Lower lobe of right lung (tissue), 2 donors: ENCODE data around the gene ZNF100. TPM values are rescaled to one million over a fixed set of nuclear protein-coding genes. Genes with fewer than 3 reads are reported as not detected.
"Not testable (repeated sequence)": the region's sequence is repeated elsewhere in the genome, so short reads cannot be mapped to it uniquely, and the experiment has no call there.

Source experiments
- ATAC-seq, 2 donors: fragments of 200-7000 bp; cut with Tn5 transposase; one replicate each; pipeline ENCODE4 v1.9.1; 2020 to 2022; ENCODE audit warnings: mild to moderate bottlenecking in 2 of 2, moderate library complexity in 2 of 2
- DNase-seq: peaks from one replicate; pipeline ENCODE4 v3.0.0-alpha.2; 2020
- H3K27ac ChIP-seq: fragments of 200-600 bp; one replicate; pipeline ENCODE4 v1.8.0; 2022
- H3K27me3 ChIP-seq: fragments of 200-600 bp; one replicate; pipeline ENCODE4 v1.8.0; 2022; ENCODE audit warnings: low read depth
- H3K36me3 ChIP-seq: fragments of 200-600 bp; one replicate; pipeline ENCODE4 v1.8.0; 2022; ENCODE audit warnings: mild to moderate bottlenecking
- H3K4me1 ChIP-seq: fragments of 200-600 bp; one replicate; pipeline ENCODE4 v1.8.0; 2022
- H3K4me3 ChIP-seq: fragments of 200-600 bp; one replicate; pipeline ENCODE4 v1.8.0; 2022; ENCODE audit warnings: mild to moderate bottlenecking
- H3K9me3 ChIP-seq: fragments of 200-600 bp; one replicate; pipeline ENCODE4 v1.8.0; 2022
- intact Hi-C: fragments of 100-400 bp; cut with DNase I; formaldehyde crosslinking; loops from one replicate; pipeline ENCODE4 v1.11.0; 2022
- long read RNA-seq: library from polyadenylated mRNA; unstranded; transcript quantifications from one replicate; pipeline ENCODE4 v2.0.0, GENCODE V29; 2021
- total RNA-seq: library from RNA; stranded (reverse); fragmentation: NEBNext Ultra II Directional; extraction: Animal tissue kit (Norgen Biotek cat#: 25700); gene quantifications from one replicate; pipeline ENCODE4 v1.2.1, GENCODE V29; 2021
- TF ChIP-seq, protein P1 (sequence below): fragments of 200-600 bp; IDR thresholded peaks from one replicate; pipeline ENCODE4 v1.8.0; 2022; ENCODE audit warnings: antibody characterized with exemption, mild to moderate bottlenecking
- donor health status: DM: no; HTN: yes; CAD: no; lungs with severe emphysema.

The ZNF100 gene
- 13.4 TPM for total RNA-seq
- long read RNA-seq, full-length matches to known transcripts: 8 of 14 reads
- long read RNA-seq, partial matches to known transcripts: 2 of 14 reads
- long read RNA-seq, other reads (novel, unspliced or antisense): 4 of 14 reads

DNA sequence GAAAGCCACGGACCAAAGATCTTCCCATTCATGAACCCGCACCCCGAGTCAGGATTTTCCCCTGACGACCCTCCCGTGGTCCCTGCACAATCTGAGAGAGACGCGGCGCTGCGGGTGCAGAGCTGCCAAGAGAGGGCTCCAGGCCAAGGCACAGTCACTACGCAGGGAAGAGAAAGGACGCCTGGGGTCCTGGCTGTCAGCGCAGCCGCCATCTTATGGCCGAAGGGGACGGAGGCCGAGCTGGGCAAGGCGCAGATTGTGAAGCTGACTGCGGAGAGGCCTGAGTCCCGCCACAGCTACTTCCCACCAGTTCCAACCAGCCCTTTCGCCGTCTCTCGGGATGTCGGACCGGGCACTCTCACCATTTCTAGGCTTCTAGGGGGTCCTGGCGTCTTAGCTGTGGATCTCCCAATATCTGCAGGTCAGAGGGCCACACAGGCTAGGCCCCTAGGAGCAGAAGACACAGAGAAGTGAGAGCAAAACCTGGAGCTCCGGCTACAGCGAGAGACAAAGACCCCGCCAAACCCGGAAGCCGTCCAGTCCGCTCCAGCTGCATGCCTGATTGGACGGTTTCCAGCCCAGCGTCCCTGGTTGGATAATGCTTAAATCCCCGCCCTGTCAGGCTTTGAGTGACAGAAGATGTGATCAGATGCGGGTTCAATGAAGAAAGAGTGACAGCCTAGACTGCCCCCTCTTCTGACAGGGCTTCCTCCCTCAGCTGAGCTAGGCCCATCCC lies at the start of gene ZNF100:
Gene ZNF100 (minus strand): TSS at position 515 of the 736 bp plus-strand sequence. CDS start 150 bp downstream, at position 365.
- H3K27ac ChIP-seq: peak within 1 kb of the TSS; percentile 93
- H3K4me1 ChIP-seq: peaks cover 16% of the 10 kb centered on the region
- intact Hi-C loops: no loop called here
- no peaks in the 10 kb centered on the region for H3K9me3 ChIP-seq
- ATAC-seq (peak; percentile 98 to 99), DNase-seq (peak; percentile 94)
- H3K27me3 ChIP-seq: no peaks in the 10 kb centered on the region
- H3K36me3 ChIP-seq: peaks cover 18% of the 10 kb centered on the region
- TF ChIP-seq, protein P1, sequence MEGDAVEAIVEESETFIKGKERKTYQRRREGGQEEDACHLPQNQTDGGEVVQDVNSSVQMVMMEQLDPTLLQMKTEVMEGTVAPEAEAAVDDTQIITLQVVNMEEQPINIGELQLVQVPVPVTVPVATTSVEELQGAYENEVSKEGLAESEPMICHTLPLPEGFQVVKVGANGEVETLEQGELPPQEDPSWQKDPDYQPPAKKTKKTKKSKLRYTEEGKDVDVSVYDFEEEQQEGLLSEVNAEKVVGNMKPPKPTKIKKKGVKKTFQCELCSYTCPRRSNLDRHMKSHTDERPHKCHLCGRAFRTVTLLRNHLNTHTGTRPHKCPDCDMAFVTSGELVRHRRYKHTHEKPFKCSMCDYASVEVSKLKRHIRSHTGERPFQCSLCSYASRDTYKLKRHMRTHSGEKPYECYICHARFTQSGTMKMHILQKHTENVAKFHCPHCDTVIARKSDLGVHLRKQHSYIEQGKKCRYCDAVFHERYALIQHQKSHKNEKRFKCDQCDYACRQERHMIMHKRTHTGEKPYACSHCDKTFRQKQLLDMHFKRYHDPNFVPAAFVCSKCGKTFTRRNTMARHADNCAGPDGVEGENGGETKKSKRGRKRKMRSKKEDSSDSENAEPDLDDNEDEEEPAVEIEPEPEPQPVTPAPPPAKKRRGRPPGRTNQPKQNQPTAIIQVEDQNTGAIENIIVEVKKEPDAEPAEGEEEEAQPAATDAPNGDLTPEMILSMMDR: no peak
- peak within 1 kb of the TSS; percentile 87 for H3K4me3 ChIP-seq

GRCh38 chr19:21812448-21812847 lies 45.1 kb upstream of the ZNF100 start:
- intact Hi-C loops: no loop called here
- Histone ChIP-seq H3K27ac (no peak overlapping the region), H3K36me3 (peaks cover 82% of the 10 kb centered on the region), H3K4me1 (no peaks in the 10 kb centered on the region), H3K27me3 (no peaks in the 10 kb centered on the region), H3K4me3 (no peak overlapping the region), H3K9me3 (peaks cover 91% of the 10 kb centered on the region)
- TF ChIP-seq, protein P1: no peak
- ATAC-seq: no peak
- DNase-seq: no peak

DNA sequence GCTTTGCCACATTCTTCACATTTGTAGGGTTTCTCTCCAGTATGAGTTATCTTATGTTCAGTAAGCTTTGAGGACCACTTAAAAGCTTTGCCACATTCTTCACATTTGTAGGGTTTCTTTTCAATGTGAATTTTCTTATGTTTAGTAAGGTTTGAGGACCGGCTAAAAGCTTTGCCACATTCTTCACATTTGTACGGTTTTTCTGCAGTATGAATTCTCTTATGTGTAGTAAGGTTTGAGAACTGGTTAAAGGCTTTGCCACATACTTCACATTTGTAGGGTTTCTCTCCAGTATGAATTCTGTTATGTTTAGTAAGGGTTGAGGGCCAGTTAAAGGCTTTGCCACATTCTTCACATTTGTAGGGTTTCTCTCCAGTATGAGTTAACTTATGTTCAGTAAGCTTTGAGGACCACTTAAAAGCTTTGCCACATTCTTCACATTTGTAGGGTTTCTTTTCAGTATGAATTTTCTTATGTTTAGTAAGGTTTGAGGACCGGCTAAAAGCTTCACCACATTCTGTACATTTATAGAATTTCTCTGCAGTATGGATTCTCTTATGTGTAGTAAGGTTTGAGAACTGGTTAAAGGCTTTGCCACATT lies 41.1 kb upstream of the ZNF100 start:
- H3K27me3 ChIP-seq, H3K4me3 ChIP-seq, H3K27ac ChIP-seq, intact Hi-C loops, DNase-seq, H3K4me1 ChIP-seq, ATAC-seq: not testable (repeated sequence)
- H3K9me3 ChIP-seq: peaks cover 99% of the 10 kb centered on the region
- peaks cover 44% of the 10 kb centered on the region for H3K36me3 ChIP-seq

DNA sequence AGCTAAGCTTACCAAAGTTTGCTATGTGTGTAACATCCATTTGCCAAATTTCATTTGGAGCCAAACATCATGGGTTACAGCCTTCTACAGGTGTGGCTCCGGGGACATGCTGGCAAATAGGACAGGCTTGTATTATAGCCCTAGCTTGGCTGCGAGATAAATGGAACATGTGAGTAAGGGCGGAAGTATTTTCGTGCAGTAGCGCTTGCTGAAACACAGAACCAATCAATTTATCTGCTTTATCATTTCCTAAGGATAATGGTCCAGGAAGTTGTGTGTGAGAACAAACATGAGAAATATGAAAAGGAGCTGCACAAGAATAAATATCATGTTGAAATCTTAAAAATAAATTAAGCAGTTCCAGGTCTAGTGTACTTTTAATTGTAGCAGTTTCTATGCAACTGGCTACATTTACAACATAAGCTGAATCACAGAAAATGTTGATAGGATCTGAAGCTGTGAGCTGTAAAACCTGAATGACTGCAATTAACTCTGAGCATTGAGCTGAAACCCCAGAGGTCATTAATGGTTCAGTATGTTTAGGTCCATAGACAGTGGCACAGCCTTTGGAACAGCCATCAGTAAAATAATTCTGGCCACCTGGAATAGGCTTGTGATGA lies 22.2 kb upstream of the ZNF100 start:
- no peak for ATAC-seq
- intact Hi-C loops: no loop called here
- no peaks in the 10 kb centered on the region for H3K27me3 ChIP-seq

GRCh38 chr19:21786936-21787335 lies 19.6 kb upstream of the ZNF100 start:
- H3K27ac ChIP-seq: no peak overlapping the region
- no peak for ATAC-seq
- no peak for DNase-seq
- intact Hi-C loops: no loop called here
- no peaks in the 10 kb centered on the region for H3K27me3 ChIP-seq
- TF ChIP-seq, protein P1: no peak
- no peaks in the 10 kb centered on the region for H3K4me1 ChIP-seq
- H3K36me3 ChIP-seq: no peaks in the 10 kb centered on the region
- no peaks in the 10 kb centered on the region for H3K9me3 ChIP-seq
- no peak overlapping the region for H3K4me3 ChIP-seq

More for the DNA sequence above, 22.2 kb upstream of the ZNF100 start:
- Histone ChIP-seq H3K27ac (no peak overlapping the region), H3K36me3 (no peaks in the 10 kb centered on the region), H3K9me3 (no peaks in the 10 kb centered on the region), H3K4me1 (no peaks in the 10 kb centered on the region), H3K4me3 (no peak overlapping the region)
- TF ChIP-seq, protein P1: no peak
- no peak for DNase-seq

DNA sequence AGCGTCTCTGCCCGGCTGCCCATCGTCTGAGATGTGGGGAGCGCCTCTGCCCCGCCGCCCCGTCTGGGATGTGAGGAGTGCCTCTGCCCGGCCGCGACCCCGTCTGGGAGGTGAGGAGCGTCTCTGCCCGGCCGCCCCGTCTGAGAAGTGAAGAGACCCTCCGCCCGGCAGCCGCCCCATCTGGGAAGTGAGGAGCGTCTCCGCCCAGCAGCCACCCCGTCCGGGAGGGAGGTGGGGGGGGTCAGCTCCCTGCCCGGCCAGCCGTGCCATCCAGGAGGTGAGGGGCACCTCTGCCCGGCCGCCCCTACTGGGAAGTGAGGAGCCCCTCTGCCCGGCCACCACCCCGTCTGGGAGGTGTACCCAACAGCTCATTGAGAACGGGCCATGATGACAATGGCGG lies 8.4 kb upstream of the ZNF100 start:
- H3K4me1 ChIP-seq, H3K9me3 ChIP-seq, H3K27ac ChIP-seq, H3K27me3 ChIP-seq, ATAC-seq, intact Hi-C loops, H3K36me3 ChIP-seq, H3K4me3 ChIP-seq, DNase-seq: not testable (repeated sequence)

GRCh38 chr19:21766705-21767064 lies 694 bp downstream of the ZNF100 start:
- intact Hi-C loops, H3K27me3 ChIP-seq, H3K9me3 ChIP-seq, DNase-seq: not testable (repeated sequence)
- peaks cover 24% of the 10 kb centered on the region for H3K36me3 ChIP-seq
- H3K27ac ChIP-seq: peak overlapping the region; percentile 93
- peak in 1 of 2 donors; percentile 49 for ATAC-seq
- peak overlapping the region; percentile 87 for H3K4me3 ChIP-seq
- H3K4me1 ChIP-seq: peaks cover 16% of the 10 kb centered on the region
